ENCODE results near the gene MEGF9. TPM values are rescaled to one million over a fixed set of nuclear protein-coding genes. Genes with fewer than 3 reads are reported as not detected.

The MEGF9 gene
- total RNA-seq, 2 experiments from 2014 or later = 5.1 to 10.2 TPM

- TF ChIP-seq EZH2phosphoT487 (IDR thresholded peaks at IDR 0.05; ENCODE audit: borderline replicate concordance, low read depth, low read length) (no peak), CTCF (conservative IDR thresholded peaks at IDR 0.05; ENCODE audit: low read length) (no peak)
- H3K4me2 ChIP-seq (ENCODE audit: low read length) = no peak overlapping the region
- H3K4me1 ChIP-seq (ENCODE audit: insufficient read depth, low read length, poor library complexity, severe bottlenecking) = no peaks in the 10 kb centered on the region
- DNase-seq (ENCODE audit: low spot score) = no peak
- intact Hi-C loops (cut with micrococcal nuclease; ENCODE audit: unreplicated experiment) = loop anchor here (10.0 kb wide), 1 partner anchor 92 kb away; the partner anchor contains the start of gene MEGF9
- H3K9me3 ChIP-seq (ENCODE audit: low read length) = no peaks in the 10 kb centered on the region
- H3K27ac ChIP-seq (ENCODE audit: low read depth, low read length, poor library complexity, severe bottlenecking) = no peak overlapping the region
- peaks cover 4% of the 10 kb centered on the region; the same call in 1 of the 2 replicates for H3K36me3 ChIP-seq (ENCODE audit: insufficient read depth, low read length)
- BruUV-seq (replicated peaks) = no TSS peak
- H3K9me2 ChIP-seq (ENCODE audit: insufficient read depth, low read length) = no peaks in the 10 kb centered on the region
- ChIA-PET CTCF (ENCODE audit: unreplicated experiment) (no interaction called here), POLR2A (interaction anchor here (0.5 to 1.9 kb wide), 7 partner anchors 9 to 520 kb away, joined by 3 to 9 read pairs (median 4); no protein-coding TSS in a partner anchor)
- H3K79me2 ChIP-seq (ENCODE audit: insufficient read depth, low read depth, low read length) = no peaks in the 10 kb centered on the region
- H3K4me3 ChIP-seq (ENCODE audit: low read depth, low read length, poor library complexity, severe bottlenecking) = no peak overlapping the region
- H2AFZ ChIP-seq (ENCODE audit: low read length) = no peak overlapping the region
- H4K20me1 ChIP-seq (ENCODE audit: insufficient read depth, low read length) = no peaks in the 10 kb centered on the region
These were observed 91.5 kb downstream of the MEGF9 start for GRCh38 chr9:120622790-120623189.

GRCh38 chr9:120621941-120622340, 92.3 kb downstream of the MEGF9 start:
- Histone ChIP-seq H3K4me1 (ENCODE audit: insufficient read depth, low read length, poor library complexity, severe bottlenecking) (no peaks in the 10 kb centered on the region), H3K4me3 (ENCODE audit: low read depth, low read length, poor library complexity, severe bottlenecking) (no peak overlapping the region), H2AFZ (ENCODE audit: low read length) (no peak overlapping the region), H3K4me2 (ENCODE audit: low read length) (no peak overlapping the region), H3K36me3 (ENCODE audit: insufficient read depth, low read length) (peaks cover 4% of the 10 kb centered on the region; the same call in 1 of the 2 replicates), H4K20me1 (ENCODE audit: insufficient read depth, low read length) (no peaks in the 10 kb centered on the region), H3K9me3 (ENCODE audit: low read length) (no peaks in the 10 kb centered on the region), H3K27ac (ENCODE audit: low read depth, low read length, poor library complexity, severe bottlenecking) (no peak overlapping the region), H3K9me2 (ENCODE audit: insufficient read depth, low read length) (no peaks in the 10 kb centered on the region), H3K79me2 (ENCODE audit: insufficient read depth, low read depth, low read length) (no peaks in the 10 kb centered on the region)
- POLR2A ChIA-PET = interaction anchor here (0.6 to 1.9 kb wide), 3 partner anchors 8 to 119 kb away, joined by 5 to 6 read pairs (median 6); no protein-coding TSS in a partner anchor
- CTCF ChIA-PET (ENCODE audit: unreplicated experiment) = no interaction called here
- intact Hi-C loops (cut with micrococcal nuclease; ENCODE audit: unreplicated experiment) = loop anchor here (10.0 kb wide), 1 partner anchor 93 kb away; the partner anchor contains the start of gene MEGF9
- no TSS peak for BruUV-seq (replicated peaks)
- no peak for DNase-seq (ENCODE audit: low spot score)
- TF ChIP-seq CTCF (conservative IDR thresholded peaks at IDR 0.05; ENCODE audit: low read length) (no peak), EZH2phosphoT487 (IDR thresholded peaks at IDR 0.05; ENCODE audit: borderline replicate concordance, low read depth, low read length) (no peak)

Measured in OCI-LY7 (cell line).